ENCODE data around the gene JARID2.

JARID2 gene

DNA sequence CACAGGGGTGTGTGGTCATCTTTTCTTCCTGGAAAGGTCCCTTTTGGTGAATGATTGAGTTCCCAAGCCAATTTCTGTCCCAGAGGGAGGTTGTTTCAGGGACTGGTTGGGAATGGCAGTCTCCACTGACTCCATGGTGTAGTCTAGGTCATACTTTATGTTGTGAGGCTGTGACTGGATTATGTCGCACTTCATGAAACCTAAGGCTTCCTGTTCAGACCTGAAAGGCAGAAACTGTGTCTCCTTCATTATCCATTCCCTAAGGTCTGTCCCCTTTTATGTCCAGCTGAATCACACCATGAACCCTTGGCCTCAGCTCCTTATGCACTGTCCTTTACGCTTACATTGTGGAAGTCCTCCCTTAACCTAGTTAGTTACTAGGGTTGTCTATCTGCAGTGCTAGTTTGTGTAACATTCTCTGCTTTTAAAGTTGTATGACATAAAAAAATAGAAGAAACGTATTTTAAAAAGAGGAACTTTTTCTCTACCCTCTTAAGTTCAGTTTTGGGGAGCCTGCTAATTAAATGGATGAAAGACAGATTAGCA lies 191.3 kb downstream of the JARID2 start:
- no peak for DNase-seq (ENCODE audit: low read depth in 2 of 2)

DNA sequence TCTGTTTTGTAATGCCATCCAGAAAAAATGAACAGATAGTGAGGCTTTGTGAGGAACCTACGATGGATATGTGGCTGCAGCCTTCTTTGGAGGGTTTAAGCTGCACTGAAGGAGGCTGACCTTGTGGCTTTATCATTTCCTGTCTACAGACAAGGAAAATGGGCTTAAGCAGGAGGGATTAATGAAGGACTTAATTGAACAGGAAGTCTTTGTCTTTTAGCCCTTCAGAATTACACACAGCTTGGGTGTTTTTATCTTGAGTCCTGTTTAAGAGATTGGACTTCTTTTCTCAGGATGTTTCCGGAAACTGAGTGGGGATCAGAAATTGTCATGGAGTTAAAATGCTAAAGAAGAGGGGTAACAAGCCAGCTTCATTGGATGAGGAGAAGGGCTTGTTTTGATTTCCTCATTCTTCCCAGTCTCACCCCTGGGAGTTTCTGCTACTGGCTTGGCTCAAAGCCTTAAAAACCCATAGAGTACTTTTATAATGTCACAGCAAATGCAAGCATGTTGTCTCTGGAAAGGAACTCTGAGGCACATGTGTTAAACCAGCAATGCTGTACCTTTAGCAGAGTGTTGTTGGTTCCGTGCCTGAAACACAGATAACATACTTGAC lies 193.6 kb downstream of the JARID2 start:
- no peak for DNase-seq (ENCODE audit: low read depth in 2 of 2)

DNA sequence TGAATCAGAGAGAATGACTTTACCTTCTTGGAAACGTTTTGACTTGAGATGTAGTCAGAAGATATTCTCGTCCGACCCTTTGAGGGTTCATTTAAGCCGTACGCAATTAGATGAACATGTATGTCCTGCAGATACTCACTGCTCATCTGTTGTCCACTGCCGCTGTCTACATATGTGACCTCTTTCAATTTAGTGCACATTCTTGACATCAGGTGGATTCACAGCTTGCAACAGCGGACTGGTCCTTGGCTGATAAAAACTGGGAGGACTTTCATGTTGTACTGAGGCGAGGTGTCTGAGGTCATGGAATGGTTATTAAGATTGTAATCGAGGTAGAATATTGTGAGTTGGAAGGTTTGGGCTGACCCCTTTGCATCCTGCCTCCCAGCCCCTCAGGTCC lies 194.2 kb downstream of the JARID2 start:
- no peak for DNase-seq (ENCODE audit: low read depth in 2 of 2)

DNA sequence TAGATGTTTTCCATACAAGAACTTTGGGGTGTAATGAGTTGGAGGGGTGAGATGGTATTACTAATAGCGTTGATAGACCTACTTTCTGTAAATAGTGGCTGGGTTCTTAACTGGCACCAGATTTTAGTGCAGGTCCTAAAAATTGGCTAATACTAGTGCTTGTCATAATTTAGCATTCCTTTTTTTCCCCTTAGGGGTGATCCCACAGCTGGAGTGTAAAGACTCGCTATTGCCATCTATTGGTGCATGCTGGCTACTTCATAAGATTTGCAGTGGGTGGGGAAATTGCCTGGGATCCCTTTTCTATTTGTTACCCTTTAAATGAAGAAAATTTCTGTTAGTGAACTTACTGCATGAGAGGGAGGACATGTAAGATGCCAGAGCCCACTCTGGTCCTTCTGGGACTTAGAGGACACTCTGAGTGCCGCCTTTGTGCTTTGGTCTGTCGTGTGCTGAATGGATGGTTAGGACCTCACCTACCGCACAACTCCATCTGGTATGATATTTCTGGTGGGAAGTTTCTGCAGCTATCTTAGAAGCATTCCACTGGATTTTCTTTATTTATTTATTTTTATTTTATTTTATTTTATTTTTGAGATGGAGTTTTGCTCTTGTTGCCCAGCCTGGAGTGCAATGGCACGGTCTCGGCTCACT lies 195.5 kb downstream of the JARID2 start:
- peak; percentile 52 for DNase-seq (ENCODE audit: low read depth in 2 of 2)

DNA sequence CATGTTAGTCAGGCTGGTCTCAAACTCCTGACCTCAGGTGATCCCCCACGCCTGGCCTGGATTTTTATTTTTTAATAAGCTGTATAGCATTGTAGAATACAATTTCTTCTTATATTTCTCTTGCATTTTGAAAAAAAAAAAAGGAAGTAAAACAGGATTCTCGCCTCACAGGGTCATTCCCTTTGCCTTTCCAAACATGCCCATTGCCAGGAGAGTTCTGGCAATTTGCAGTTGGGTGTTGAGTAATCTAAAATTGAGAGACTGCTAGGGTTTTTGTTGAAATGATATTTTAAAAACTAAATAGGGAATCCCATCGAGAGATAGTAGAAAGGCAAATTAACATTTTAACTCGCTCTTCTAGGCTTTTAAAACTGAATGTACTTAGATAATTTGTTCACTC lies 196.1 kb downstream of the JARID2 start:
- DNase-seq (ENCODE audit: low read depth in 2 of 2), result no peak

DNA sequence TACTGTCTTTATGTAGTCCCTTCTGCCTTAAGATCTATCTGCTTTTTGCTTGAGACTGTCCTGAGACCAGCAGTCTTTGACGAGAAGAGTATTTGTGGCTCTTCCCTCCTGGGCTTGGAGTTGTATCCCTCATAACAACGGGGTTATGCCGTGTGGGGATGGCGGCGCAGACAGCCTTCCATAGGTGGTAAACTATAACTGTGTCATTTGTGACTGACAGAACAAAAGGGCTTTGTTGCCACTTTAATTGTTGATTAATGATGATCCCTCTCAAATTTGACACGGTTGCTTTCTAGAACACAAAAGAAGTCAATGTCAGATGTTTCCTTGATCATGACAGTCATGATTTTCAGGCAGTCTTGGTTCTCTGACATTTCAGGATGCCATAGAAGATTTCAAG lies 196.6 kb downstream of the JARID2 start:
- DNase-seq (ENCODE audit: low read depth in 2 of 2), result no peak

DNA sequence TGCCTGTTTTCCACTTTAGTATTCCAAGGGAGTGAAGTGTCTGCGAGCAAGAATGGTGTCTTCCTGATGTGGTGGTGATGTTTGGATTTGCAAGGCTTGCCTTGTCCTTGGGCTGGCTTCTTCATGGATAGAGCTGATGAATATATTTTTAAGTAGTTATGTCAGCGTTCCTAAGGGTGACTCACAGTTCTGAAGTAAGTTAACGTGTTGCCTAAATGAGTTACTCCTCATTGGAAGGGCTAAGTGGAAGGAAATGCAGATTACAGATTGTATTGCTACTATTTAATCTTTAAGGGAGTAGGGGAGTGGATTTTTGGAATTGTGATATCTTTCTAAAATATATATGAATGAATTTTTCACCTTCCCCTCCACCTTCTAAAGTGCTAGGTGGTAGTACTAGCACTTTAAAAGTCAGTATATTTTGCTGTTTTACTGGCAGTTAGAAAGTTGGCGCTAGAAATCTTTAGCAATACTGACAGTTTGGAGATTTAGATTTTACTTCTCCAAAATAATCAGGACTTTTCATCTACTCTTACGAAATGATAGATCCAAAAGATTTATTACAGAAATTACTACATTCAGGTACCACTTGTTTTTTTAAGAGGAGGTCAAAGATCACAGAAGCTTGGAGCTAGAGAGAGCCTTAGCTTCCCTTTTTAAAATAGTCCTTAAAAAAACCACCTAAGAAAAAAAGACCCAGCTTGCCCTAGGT lies 197.4 kb downstream of the JARID2 start:
- DNase-seq (ENCODE audit: low read depth in 2 of 2), result peak; percentile 53 to 59

DNA sequence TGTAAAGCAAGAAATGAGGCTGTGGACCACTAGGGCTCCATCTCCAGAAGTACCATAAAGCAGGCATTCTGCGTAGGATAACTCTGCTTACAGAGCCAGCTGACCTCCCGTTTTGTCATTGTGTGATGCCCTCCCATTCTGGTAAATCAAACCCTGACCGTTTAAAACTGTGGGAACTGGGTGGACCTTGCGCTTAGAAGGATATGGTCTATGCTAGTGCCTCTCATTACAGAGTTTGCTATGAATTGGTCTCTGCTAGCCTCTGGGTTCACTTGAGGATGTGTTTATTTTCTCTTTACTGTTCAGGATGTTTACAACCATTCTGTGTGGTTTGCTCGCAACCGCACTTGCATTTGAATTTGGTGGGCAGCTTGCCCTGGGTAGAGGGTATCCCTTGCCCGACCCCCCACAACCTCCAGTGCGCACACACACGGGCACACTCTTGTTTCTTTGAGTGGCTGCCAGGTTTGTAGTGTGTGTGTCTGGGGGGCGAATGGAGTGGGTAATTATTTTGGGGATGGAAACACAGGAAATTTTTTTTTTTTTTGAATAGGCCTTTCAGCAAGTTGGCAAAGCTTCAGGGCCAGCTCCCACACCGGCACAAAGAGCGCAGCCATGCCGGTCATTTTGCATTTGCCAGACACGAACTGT lies 198.3 kb downstream of the JARID2 start:
- DNase-seq (ENCODE audit: low read depth in 2 of 2), result no peak

DNA sequence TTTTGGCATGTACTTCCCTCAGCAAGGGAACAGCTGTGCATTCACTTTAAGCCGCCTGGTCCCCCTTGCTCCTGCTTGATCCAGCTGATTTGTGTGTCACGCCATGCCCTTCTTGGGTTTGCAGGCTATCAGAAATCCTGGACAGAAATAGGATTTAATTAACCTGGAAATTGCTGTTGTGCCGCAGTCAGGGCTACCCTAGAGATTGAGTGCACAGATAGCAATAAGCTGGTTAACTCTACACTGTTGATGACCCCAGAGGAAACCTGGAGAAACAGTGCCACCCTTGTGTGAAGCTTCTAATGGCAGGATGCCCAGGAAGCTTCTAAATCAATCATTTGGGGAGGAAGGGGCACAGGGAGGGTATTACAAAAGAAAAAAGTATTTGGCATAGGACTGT lies 199.0 kb downstream of the JARID2 start:
- DNase-seq (ENCODE audit: low read depth in 2 of 2), result no peak

DNA sequence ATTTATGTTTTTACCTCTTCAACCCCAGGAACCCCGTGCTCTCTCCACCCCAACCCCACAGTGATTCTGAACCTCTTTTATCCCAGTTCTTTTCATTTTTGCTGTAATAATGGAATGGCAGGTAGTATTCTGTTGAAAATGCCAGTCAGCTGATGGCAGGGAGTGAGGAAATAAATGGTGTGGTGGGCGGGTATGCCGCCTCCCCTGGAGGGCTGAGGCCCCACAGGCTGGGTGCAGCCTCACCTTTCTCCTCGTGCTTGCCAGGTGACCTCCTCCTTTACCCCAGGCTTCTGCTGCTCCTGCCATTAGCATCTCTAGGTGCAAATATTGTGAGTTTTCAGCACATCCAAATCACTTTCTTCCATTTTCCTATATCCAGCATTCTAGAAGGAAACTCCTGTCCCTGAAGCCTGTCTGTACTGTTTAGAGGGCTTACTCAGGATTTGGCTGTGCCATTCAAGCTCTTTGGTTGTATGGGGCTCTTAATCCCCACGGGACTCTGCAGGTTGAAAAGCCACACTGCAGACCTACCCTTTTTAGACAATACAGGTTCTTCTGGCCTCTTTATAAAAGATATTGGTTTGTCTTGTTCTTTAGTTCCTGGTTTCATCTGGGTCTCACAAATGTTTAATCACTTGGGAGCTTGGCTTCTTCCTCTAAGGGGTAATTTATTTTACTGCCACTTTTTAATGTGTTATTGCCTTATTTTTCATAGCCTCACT lies 201.8 kb downstream of the JARID2 start:
- DNase-seq (ENCODE audit: low read depth in 2 of 2), result no peak

DNA sequence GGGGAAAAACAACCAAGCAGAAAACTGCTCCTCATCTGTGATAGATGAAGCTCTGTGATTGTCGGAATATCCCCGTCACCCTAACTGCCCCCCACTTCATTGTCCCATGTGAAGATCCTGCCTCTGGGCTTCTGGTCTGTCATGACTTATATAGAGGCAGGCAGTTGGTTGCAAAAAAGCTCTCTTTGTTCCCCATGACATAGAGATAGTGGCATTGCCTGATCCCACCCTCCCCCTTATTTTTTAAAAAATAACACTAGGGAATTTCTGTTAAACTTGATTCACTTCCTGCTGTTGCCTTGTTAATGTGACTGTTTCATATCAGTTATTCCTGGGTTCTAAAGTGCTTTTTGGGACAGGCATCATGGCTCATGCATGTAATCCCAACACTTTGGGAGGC lies 203.1 kb downstream of the JARID2 start:
- DNase-seq (ENCODE audit: low read depth in 2 of 2), result no peak

DNA sequence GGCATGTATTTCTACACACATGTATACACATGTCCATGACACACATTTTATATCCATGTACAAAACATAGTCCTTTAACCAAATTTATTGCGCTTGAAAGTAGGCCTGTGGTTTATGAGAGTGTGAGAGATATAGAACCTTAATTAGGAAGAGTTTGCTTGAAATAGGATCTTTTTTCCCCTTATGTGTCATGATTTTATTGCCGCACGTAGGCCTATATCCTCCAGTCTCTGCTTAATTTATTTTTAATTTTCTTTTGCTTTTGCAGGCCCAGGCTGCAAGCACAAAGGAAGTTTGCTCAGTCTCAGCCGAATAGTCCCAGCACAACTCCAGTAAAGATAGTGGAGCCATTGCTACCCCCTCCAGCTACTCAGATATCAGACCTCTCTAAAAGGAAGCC lies 205.9 kb downstream of the JARID2 start:
- DNase-seq (ENCODE audit: low read depth in 2 of 2), result no peak

DNA sequence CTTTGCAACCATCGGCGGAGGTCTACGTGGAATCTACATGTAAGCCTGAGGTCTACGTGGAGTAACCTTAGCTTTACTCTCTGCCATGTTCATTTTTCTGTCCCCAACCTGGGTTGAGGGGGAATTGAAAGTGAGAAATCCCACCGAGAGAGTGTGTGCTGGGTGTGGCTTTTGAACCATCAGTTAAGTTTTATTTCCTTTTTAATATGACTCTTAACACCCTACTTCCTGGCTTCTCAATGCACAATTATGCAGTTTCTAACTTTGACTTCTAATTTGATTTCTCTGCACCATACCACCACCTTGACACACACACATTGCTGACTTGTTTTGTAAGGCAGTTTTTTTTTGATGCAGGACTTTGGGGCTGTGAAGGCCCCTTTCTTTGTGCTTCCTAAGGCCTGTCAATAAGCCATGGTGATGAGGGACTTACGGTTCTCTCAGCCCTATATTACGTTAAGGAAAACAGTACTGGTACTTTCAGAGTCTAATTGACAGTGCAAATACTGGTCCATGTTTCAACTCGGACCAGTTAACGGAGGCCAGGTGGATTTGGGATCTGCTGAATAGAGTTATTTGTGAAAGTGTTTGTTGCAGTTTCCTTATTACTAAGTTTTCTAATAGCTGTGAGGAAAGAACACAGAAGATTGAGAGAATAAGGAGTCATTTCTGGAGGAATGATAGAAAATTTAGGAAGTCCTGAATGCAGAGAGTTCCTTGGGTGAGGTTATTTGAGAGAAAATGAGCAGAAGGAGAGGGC lies 206.5 kb downstream of the JARID2 start:
- DNase-seq (ENCODE audit: low read depth in 2 of 2), result no peak

DNA sequence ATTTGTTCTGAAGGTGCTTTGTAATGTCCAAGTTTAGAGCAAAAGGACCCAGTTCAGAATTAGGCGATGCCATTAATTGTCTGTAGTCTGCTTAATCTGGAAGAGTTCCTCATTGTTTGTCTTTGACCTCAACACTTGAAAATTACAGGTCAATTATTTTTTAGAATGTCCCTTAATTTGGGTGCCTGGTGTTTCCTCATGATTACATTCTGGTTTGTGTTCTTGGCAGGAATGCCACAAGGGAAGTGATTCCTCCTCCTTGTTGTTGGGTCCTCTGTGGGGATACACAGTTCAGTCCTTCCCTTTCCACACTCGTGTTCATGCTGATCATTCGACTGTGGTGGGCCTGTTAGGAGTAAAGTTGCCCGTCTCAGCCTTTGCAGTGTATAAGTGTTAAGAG lies 207.3 kb downstream of the JARID2 start:
- no peak for DNase-seq (ENCODE audit: low read depth in 2 of 2)

DNA sequence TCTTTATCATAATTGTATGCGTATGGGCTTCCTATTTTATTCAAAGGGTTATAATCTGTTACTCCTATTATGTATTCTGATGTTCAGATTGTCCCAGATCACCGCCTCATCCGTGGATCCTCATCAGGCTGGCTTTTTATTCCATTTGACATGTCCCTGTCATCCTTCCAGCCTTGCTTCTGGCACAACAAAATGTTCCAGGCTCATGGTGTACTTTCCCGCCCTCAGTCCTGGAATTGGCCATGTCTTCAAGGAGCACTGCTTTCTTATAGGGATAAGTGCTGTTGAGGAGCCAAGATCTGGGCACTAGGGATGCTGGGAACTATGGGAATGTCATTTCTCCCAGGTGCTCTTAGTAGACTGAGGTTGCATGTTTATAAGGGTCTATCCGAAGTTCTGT lies 207.8 kb downstream of the JARID2 start:
- no peak for DNase-seq (ENCODE audit: low read depth in 2 of 2)

DNA sequence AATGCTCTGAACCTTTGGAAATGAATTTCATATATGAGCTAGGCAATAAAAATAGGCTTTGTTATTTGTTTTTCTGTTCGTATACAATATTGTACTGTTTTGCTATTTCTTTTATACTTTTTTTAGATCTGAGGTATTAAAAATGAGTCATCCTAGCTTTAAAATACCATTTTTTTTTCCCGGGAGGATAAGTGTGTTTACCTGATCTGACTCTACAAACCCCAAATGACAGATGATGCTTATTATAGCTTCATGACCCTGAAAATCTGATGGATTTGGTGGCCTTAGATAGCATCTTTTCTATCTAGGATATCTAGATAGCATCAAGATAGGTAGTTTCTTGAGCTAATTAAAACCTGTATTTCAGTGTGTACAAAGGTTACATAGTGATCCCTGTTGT lies 210.6 kb downstream of the JARID2 start:
- DNase-seq (ENCODE audit: low read depth in 2 of 2), result no peak

DNA sequence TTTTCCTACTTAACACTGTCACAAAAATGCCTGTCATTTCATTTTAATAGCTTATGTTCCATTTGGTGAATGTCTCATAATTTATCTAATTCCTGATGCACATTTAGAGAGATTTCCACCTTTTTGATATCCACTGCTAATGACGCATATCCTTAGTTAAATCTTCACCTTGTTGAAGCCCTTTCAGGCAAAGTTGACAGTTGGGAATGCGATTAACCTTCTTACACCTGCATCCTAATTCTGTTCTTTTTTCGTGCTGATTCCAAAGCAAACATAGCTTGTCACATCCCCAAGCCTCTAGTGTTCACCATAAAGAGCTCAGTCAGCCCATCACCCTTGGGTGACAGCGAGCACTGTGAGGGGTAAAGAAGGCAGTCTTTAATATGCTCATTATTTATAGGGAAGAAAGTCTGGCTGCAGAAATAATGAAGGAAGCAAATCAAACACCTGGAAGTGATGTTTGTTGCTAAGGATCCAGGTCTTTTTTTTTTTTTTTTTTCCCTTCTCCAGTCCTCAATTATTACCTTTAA lies 211.3 kb downstream of the JARID2 start:
- no peak for DNase-seq (ENCODE audit: low read depth in 2 of 2)

DNA sequence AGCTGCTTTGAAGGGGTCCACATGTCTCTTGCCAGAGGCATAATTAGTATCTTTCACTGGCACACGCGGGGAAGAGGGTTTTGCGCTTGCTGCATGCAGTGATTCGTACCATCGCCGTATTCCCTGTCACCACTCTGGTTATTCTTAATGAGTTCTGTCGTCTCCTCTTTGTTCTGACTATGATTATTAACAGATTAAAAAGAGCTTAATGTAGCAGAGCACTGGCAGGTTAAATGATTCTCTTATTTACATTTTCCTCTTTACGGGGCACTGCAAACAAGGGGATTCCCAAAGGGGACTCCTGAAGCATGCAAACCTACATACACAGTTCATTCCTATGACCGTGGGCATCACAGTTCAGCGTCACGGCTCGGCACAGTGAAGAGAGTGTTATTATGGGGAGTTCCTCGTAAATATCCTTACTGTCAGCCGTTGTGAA lies 212.2 kb downstream of the JARID2 start:
- no peak for DNase-seq (ENCODE audit: low read depth in 2 of 2)

DNA sequence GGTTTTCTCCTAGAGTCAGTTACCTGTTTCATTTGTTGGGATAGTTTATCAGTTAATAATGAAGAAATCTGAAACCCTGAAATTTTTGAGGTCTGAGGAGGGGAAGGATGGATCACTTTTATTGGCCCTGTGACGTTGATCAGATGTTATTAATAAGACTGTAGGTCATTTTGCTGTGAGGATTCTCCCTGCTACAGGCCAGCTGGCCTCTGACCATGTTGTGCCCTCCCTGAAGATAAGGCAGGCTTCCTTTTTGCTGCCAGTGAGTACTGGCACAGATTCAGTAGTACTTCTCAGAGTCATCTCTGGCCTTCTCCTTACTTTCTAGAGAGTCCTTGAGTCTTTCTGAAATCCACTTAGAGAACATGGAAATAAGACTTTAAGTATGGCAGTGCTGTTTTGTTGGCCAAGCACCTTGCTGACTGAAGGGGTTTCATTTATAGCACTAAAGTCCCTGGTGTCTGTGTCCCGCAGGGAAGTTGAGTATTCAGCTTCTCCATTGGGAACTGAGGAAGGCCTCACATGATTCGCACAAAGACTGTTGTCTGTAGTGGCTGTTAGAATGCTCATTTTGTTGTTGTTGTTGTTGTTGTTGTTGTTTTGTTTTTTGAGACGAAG lies 214.3 kb downstream of the JARID2 start:
- no peak for DNase-seq (ENCODE audit: low read depth in 2 of 2)

All from fibroblast of skin of left quadriceps (primary cell).